Type B pancreatic cell (in vitro differentiated cells): Measurements from ENCODE around the gene CCDC34. TPM values are rescaled to one million over a fixed set of nuclear protein-coding genes. Genes with fewer than 3 reads are reported as not detected.

Experiments used
- DNase-seq: peaks from one replicate; pipeline ENCODE4 v3.0.0; 2021; ENCODE audit warnings: mixed read lengths; ENCODE audit not compliant: unreplicated experiment; ENCODE audit errors: extremely low spot score
- H3K27ac Mint-ChIP-seq: 2 replicates; pipeline ENCODE4 v1.8.0; 2021; ENCODE audit warnings: mild to moderate bottlenecking, mixed read lengths
- H3K27me3 Mint-ChIP-seq: 2 replicates; pipeline ENCODE4 v1.8.0; 2021; ENCODE audit warnings: mixed read lengths
- H3K36me3 Mint-ChIP-seq: 2 replicates; pipeline ENCODE4 v1.8.0; 2021; ENCODE audit warnings: mixed read lengths
- H3K4me1 Mint-ChIP-seq: one replicate; pipeline ENCODE4 v1.8.0; 2021; ENCODE audit warnings: mixed read lengths; ENCODE audit not compliant: unreplicated experiment
- H3K4me3 Mint-ChIP-seq: 2 replicates; pipeline ENCODE4 v1.8.0; 2021; ENCODE audit warnings: mild to moderate bottlenecking, mixed read lengths
- H3K9me3 Mint-ChIP-seq: 2 replicates; pipeline ENCODE4 v1.8.0; 2021; ENCODE audit warnings: mixed read lengths
- total RNA-seq: library from RNA; stranded (reverse); gene quantifications from 2 replicates; pipeline ENCODE4 v1.2.1, GENCODE V29; 2021; ENCODE audit warnings: low replicate concordance
- TF ChIP-seq, protein P1 (sequence below): fragments of 200-600 bp; sonication (generic); conservative IDR thresholded peaks from 2 replicates; pipeline ENCODE4 v1.5.0; 2021; ENCODE audit warnings: antibody characterized with exemption, mild to moderate bottlenecking

Gene CCDC34
- total RNA-seq, 1 donor from 2014 or later = 30.4 TPM

DNA sequence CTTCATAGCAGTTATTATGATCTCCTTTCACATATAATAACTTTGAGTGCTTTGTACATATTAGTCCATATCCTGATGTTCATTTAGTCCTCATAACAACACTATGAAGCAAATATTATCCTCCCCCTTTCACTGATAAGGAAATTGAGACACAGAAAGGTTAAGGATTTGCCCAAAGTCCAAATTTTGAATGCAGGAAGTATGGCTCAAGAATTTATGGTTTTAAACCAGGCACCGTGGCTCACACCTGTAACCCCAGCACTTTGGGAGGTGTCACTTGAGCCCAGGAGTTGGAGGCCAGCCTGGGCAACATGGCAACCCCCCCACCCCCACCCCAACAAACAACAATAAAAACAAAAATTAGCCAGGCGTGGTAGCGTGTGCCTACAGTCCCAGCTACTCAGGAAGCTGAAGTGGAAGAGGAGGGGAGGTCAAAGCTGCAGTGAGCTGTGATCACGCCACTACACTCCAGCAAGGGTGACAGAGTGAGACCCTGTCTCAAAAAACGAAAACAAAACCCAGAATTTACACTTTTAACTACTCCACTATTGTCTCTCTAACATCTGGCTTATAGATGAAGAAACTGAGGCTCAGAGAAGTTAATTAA lies 8.6 kb downstream of the CCDC34 start:
- TF ChIP-seq, protein P1, sequence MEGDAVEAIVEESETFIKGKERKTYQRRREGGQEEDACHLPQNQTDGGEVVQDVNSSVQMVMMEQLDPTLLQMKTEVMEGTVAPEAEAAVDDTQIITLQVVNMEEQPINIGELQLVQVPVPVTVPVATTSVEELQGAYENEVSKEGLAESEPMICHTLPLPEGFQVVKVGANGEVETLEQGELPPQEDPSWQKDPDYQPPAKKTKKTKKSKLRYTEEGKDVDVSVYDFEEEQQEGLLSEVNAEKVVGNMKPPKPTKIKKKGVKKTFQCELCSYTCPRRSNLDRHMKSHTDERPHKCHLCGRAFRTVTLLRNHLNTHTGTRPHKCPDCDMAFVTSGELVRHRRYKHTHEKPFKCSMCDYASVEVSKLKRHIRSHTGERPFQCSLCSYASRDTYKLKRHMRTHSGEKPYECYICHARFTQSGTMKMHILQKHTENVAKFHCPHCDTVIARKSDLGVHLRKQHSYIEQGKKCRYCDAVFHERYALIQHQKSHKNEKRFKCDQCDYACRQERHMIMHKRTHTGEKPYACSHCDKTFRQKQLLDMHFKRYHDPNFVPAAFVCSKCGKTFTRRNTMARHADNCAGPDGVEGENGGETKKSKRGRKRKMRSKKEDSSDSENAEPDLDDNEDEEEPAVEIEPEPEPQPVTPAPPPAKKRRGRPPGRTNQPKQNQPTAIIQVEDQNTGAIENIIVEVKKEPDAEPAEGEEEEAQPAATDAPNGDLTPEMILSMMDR = no peak
- H3K27ac Mint-ChIP-seq = no peak overlapping the region
- no peaks in the 10 kb centered on the region for H3K27me3 Mint-ChIP-seq
- peaks cover 5% of the 10 kb centered on the region for H3K9me3 Mint-ChIP-seq
- peaks cover 26% of the 10 kb centered on the region for H3K4me1 Mint-ChIP-seq
- H3K36me3 Mint-ChIP-seq = peaks cover 23% of the 10 kb centered on the region
- no peak for DNase-seq
- no peak overlapping the region for H3K4me3 Mint-ChIP-seq

DNA sequence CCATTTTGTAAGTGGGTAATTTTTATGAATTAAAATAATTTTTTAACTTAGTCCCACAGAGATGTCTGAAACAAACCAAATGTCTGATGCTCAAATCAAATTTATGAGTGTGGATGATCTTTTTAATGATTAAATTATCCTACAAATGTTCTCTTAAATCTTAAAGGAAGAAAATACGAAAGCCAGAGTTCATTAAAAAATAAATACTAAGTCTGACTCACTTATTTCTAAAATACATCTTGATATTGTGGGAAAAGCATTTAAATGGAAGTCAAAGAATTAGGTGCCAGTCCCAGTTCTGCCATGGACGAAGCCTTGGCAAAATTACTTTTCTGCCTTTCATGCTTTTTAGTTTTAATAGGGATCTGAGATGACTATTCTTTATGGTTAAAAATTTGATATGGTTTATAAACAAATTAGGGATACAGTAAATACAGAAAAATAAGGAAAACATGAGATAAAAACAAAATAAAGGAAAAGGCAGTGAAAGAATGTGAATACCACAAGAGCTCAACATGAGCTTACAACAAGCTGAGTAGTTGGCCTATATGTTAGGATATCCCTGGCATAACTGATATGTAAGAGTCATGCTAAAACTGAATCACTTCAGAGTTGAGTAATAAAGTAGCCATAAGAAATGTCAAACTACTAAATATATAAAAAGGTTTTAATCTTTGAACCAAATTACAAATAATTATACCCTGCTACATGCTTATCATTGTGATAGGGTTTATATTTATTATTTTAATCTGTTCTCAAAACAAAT lies 9.2 kb downstream of the CCDC34 start:
- Mint-ChIP-seq H3K36me3 (peaks cover 18% of the 10 kb centered on the region), H3K9me3 (no peaks in the 10 kb centered on the region), H3K4me3 (no peak overlapping the region), H3K27ac (no peak overlapping the region), H3K4me1 (peaks cover 20% of the 10 kb centered on the region), H3K27me3 (no peaks in the 10 kb centered on the region)
- TF ChIP-seq, protein P1 = no peak
- DNase-seq = no peak

DNA sequence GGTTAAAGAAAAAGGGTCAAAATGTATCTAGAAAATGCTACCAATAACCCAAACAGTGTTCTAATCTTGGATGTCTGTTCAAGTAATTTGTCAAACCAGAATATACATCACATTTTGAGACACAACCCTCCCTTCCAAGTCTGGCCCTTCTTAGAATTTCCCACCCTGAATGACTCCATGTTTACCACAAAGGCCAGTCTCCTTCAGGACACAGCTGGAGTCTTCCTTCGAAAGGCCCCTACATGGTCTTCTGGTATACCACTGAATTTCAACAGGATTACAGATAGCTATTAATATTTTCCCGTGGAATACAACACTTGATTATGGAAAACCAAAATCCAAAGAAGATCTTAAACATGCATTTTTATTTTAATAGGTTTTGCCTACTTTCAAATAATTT lies 10.2 kb downstream of the CCDC34 start:
- Mint-ChIP-seq H3K4me1 (peaks cover 20% of the 10 kb centered on the region), H3K4me3 (no peak overlapping the region), H3K9me3 (no peaks in the 10 kb centered on the region), H3K27me3 (no peaks in the 10 kb centered on the region), H3K27ac (no peak overlapping the region), H3K36me3 (peaks cover 13% of the 10 kb centered on the region)
- TF ChIP-seq, protein P1 = no peak
- no peak for DNase-seq

DNA sequence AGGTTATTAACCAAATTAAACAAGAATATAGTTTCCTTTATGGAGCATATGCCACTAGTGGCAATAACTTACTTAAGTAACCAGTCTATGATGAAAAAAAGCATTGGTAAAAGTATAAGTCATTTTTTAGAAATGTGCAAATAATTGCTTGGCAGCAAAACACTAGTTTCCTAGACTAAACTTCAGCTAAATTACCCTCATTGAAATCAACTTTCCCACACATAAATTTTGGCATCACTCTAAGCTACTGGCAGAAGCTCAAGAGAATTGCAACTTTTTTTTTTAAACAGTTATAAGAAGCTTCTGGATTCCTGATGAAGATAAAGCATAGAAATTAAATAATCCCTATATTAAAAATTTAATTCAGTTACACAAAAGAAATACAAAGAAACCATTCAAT lies 12.5 kb downstream of the CCDC34 start:
- H3K27ac Mint-ChIP-seq = no peak overlapping the region
- H3K4me3 Mint-ChIP-seq = no peak overlapping the region
- H3K9me3 Mint-ChIP-seq = no peaks in the 10 kb centered on the region
- peaks cover 27% of the 10 kb centered on the region for H3K4me1 Mint-ChIP-seq
- no peaks in the 10 kb centered on the region for H3K27me3 Mint-ChIP-seq
- TF ChIP-seq, protein P1 = no peak
- peaks cover 19% of the 10 kb centered on the region for H3K36me3 Mint-ChIP-seq
- DNase-seq = no peak

DNA sequence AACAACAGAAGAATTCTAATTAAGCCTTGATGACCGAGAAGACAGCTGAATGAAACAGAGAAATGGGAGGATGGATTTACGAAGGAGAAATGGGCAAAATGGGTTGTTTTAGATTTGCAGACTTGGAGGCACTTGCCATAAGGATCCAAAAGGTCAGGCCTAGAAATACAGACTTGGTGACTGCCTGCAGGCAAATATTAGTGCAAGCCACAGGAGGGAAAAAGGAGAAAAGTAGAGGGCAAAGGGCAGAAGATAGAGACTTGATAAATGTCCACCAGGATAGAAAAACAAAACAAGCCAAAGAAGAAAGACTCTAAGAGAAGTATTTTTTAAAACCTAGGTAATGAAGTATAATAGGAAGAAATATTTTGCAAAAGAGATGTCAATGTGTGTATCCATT lies 13.1 kb downstream of the CCDC34 start:
- no peak for DNase-seq
- Mint-ChIP-seq H3K4me3 (no peak overlapping the region), H3K4me1 (peaks cover 27% of the 10 kb centered on the region), H3K36me3 (peaks cover 20% of the 10 kb centered on the region), H3K27me3 (no peaks in the 10 kb centered on the region), H3K27ac (no peak overlapping the region), H3K9me3 (no peaks in the 10 kb centered on the region)
- TF ChIP-seq, protein P1 = no peak
